ENCODE results near the gene HPD.
"Not testable (repeated sequence)": the region's sequence is repeated elsewhere in the genome, so short reads cannot be mapped to it uniquely, and the experiment has no call there.

The HPD gene

GRCh38 chr12:121799842-121800693, 58.6 kb downstream of the HPD start:
- peak in 46 of 56 donors; percentile 21 to 83 (median 60) for DNase-seq

GRCh38 chr12:121799156-121799841, 59.4 kb downstream of the HPD start:
- DNase-seq: peak in 46 of 56 donors; percentile 25 to 83 (median 48)

GRCh38 chr12:121798787-121799155, 59.9 kb downstream of the HPD start:
- peak in 6 of 56 donors; percentile 36 to 53 (median 44) for DNase-seq

- DNase-seq: peak in 35 of 56 donors; percentile 19 to 90 (median 60)
Observed at GRCh38 chr12:121797937-121798786, 60.5 kb downstream of the HPD start.

GRCh38 chr12:121796855-121797751, 61.6 kb downstream of the HPD start:
- peak in 54 of 56 donors; percentile 19 to 90 (median 67) for DNase-seq

- peak in 52 of 56 donors; percentile 36 to 92 (median 74) for DNase-seq
Observed at GRCh38 chr12:121795034-121795968, 63.4 kb downstream of the HPD start.

- DNase-seq: peak in 4 of 56 donors; percentile 55 to 77 (median 60)
Observed at GRCh38 chr12:121794534-121795033, 64.1 kb downstream of the HPD start.

GRCh38 chr12:121793838-121794533, 64.7 kb downstream of the HPD start:
- DNase-seq: peak in 54 of 56 donors; percentile 42 to 86 (median 72)

GRCh38 chr12:121793440-121793837, 65.2 kb downstream of the HPD start, which contains the start of gene RHOF:
RHOF (minus strand) TSS chr12:121793688; CDS start chr12:121793633, 55 bp downstream.
- DNase-seq: peak in 2 of 56 donors; percentile 31 to 60

GRCh38 chr12:121792607-121793439, 65.8 kb downstream of the HPD start:
- peak in 2 of 56 donors; percentile 11 to 25 for DNase-seq

GRCh38 chr12:121791671-121792551, 66.7 kb downstream of the HPD start:
- no peak for DNase-seq

- not testable (repeated sequence) for DNase-seq
Observed at GRCh38 chr12:121790785-121791184, 67.9 kb downstream of the HPD start.

GRCh38 chr12:121789800-121790728, 68.6 kb downstream of the HPD start:
- DNase-seq: peak in 14 of 56 donors; percentile 11 to 43 (median 24)
